Pancreas (tissue), 10 donors: ENCODE measurements around the gene GNG11. TPM values are rescaled to one million over a fixed set of nuclear protein-coding genes. Genes with fewer than 3 reads are reported as not detected.
A peak's percentile ranks its signal among the peaks of the same experiment; 100 is the strongest.

Experiments used
- ATAC-seq, 4 donors: fragments of 200-7000 bp; cut with Tn5 transposase; one replicate each; pipeline versions ENCODE4 v1.8.0 to v1.9.1; 2020; ENCODE audit warnings: mild to moderate bottlenecking in 4 of 4, moderate library complexity in 4 of 4
- DNase-seq, 6 donors: peaks; one replicate each; pipeline ENCODE4 v3.0.0-alpha.2; 2020
- FAIRE-seq: peaks from 2 replicates; lab custom pipeline; 2012; peaks lifted over from hg19 to GRCh38; lab: Jason Lieb, UNC
- H3K27ac ChIP-seq, 4 donors: fragments of 200-600 bp; sonication (generic); 1 replicate in 3 of 4; 2 replicates in 1 of 4; pipeline versions ENCODE4 v1.5.0 to v1.8.0; 2020
- H3K27me3 ChIP-seq, 4 donors: fragments of 200-600 bp; one replicate each; pipeline ENCODE4 v1.8.0; 2021
- H3K36me3 ChIP-seq, 3 donors: fragments of 200-600 bp; sonication (generic) in 1 of 3; one replicate each; pipeline versions ENCODE4 v1.5.0 to v1.8.0; 2020 to 2021
- H3K4me1 ChIP-seq, 3 donors: fragments of 200-600 bp; one replicate each; pipeline ENCODE4 v1.8.0; 2021
- H3K4me3 ChIP-seq, 4 donors: fragments of 200-600 bp; sonication (generic) in 2 of 4; one replicate each; pipeline versions ENCODE4 v1.5.0 to v1.8.0; 2020 to 2021
- H3K9me3 ChIP-seq, 4 donors: fragments of 200-600 bp; one replicate each; pipeline ENCODE4 v1.8.0; 2021
- WGBS, 2 donors: extraction: QIAGEN DNeasy Blood & Tissue Kit; methylation state at CpG; one replicate each; pipeline ENCODE4 v1.1.7; 2013; 5-methylcytosine and 5-hydroxymethylcytosine counted together
- intact Hi-C, 3 donors: fragments of 100-400 bp; cut with DNase I; formaldehyde crosslinking; loops; one replicate each; pipeline versions ENCODE4 v1.11.1 to v1.14.2; 2022
- polyA plus RNA-seq, 2 donors: library from polyadenylated mRNA; stranded (reverse); fragments of 200-250 nt; gene quantifications; one replicate each; pipeline ENCODE4 v1.2.3, GENCODE V29; 2013
- total RNA-seq, 6 donors: library from RNA; stranded (reverse); fragmentation: NEBNext Ultra II Directional in 4 of 6; extraction: Animal tissue kit (Norgen Biotek cat#: 25700) in 4 of 6; gene quantifications; one replicate each; pipeline versions ENCODE4 v1.2.1 to v1.2.4, GENCODE V29; 2021 to 2023
- TF ChIP-seq, protein P1 (sequence below), 4 donors: fragments of 200-600 bp; sonication (generic) in 3 of 4; IDR thresholded peaks; one replicate each; pipeline versions ENCODE4 v1.5.0 to v1.8.0; 2021; ENCODE audit warnings: antibody characterized with exemption in 4 of 4
- donor health status: healthy with polysubstance abuse.
- donor health status: DM: no; HTN: no; CAD: no; lungs with moderate emphysema.
- donor health status: DM: no; HTN: no; CAD: no.
- donor health status: control.
- donor health status: control.
- donor health status: Bipolar disorder and iron deficiency.
- donor health status: DM: yes; HTN: yes; CAD: no.
- donor health status: DM: no; HTN: no; CAD: no.
- donor health status: DM: no; HTN: no; CAD: no.
- donor health status: DM: yes; HTN: yes; CAD: no.

Gene GNG11
- total and polyA plus RNA-seq, 8 donors, result 1.6 to 12.1 (median 4.0) TPM

DNA sequence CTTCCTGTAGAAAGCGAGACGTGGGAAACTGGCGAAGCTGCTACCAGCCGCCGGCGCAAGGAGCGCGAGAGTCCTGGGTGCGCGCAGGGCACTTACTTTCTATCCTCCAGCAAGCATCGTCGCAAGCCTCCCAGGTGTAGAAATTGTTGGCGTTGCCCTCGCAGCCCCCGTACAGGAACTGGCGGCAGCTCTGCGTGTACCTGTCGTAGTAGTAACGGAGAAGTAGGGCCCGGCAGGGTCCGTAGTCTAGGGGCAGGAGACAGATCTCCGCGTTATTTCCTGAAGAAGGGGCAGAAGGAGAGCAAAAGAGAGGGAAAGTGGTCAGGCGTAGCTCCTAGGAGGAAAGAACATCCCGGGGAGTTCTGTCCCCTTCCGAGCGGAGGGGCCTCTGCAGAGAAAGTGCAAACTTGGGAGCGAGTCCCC is 31.5 kb upstream of the GNG11 start:
- Histone ChIP-seq H3K4me1 (peaks cover 0 to under 1% (median 0%) of the 10 kb centered on the region in 3 donors), H3K27ac (peak overlapping the region; percentile 18 to 79 (median 70)), H3K27me3 (no peaks in the 10 kb centered on the region), H3K9me3 (no peaks in the 10 kb centered on the region), H3K4me3 (peak overlapping the region; percentile 8 to 54 (median 38)), H3K36me3 (no peaks in the 10 kb centered on the region)
- FAIRE-seq (no peak), ATAC-seq (peak; percentile 64 to 79 (median 78)), DNase-seq (peak; percentile 5 to 70 (median 33))
- WGBS, 2 donors, result 0 to 1% methylated on average over 28 of the region's 28 CpGs
- intact Hi-C loops, result no loop called here
- TF ChIP-seq, protein P1, sequence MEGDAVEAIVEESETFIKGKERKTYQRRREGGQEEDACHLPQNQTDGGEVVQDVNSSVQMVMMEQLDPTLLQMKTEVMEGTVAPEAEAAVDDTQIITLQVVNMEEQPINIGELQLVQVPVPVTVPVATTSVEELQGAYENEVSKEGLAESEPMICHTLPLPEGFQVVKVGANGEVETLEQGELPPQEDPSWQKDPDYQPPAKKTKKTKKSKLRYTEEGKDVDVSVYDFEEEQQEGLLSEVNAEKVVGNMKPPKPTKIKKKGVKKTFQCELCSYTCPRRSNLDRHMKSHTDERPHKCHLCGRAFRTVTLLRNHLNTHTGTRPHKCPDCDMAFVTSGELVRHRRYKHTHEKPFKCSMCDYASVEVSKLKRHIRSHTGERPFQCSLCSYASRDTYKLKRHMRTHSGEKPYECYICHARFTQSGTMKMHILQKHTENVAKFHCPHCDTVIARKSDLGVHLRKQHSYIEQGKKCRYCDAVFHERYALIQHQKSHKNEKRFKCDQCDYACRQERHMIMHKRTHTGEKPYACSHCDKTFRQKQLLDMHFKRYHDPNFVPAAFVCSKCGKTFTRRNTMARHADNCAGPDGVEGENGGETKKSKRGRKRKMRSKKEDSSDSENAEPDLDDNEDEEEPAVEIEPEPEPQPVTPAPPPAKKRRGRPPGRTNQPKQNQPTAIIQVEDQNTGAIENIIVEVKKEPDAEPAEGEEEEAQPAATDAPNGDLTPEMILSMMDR (IDR thresholded peaks at IDR 0.05), result no peak

- peak; percentile 42 to 75 (median 60) for DNase-seq
- TF ChIP-seq, protein P1 (IDR thresholded peaks at IDR 0.05), result no peak
- H3K4me3 ChIP-seq, result peak within 1 kb of the TSS; percentile 8 to 54 (median 38)
- FAIRE-seq, result no peak
- no peaks in the 10 kb centered on the region for H3K27me3 ChIP-seq
- H3K27ac ChIP-seq, result peak within 1 kb of the TSS; percentile 18 to 79 (median 70)
- no peaks in the 10 kb centered on the region for H3K36me3 ChIP-seq
- no peaks in the 10 kb centered on the region for H3K9me3 ChIP-seq
- 1 to 2% methylated on average over 48 to 49 of the region's 49 CpGs for WGBS, 2 donors
- peak; percentile 78 to 87 (median 84) for ATAC-seq
- intact Hi-C loops, result no loop called here
- peaks cover 0 to 6% (median 2%) of the 10 kb centered on the region in 3 donors for H3K4me1 ChIP-seq
Observed at GRCh38 chr7:93890464-93891068, 31.0 kb upstream of the GNG11 start, which contains the start of gene TFPI2. TFPI2 (minus strand) TSS chr7:93890753; CDS start chr7:93890678, 75 bp downstream.

DNA sequence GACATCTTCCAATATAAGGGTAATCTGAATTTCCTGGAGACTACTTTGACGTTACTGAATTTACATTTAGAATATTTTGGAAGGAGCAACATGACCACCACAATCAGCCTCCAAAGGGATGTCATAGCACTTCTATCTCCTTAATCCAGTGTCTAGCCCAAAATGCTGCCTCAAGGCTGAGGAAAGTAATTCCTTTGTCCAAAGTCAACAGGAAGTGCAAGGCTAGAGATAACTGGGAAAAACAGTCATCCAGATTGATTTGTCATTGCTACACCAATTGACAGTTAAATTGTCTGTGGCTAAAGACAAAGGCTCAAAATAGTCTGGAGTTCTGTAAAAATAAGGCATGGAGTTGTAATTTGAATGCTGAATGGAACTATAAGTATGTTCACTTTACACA is 27.1 kb upstream of the GNG11 start:
- ATAC-seq, result no peak
- TF ChIP-seq, protein P1 (IDR thresholded peaks at IDR 0.05), result no peak
- Histone ChIP-seq H3K4me1 (peaks cover 6 to 26% (median 17%) of the 10 kb centered on the region in 3 donors), H3K4me3 (no peak overlapping the region), H3K27me3 (no peaks in the 10 kb centered on the region), H3K27ac (no peak overlapping the region), H3K9me3 (no peaks in the 10 kb centered on the region), H3K36me3 (no peaks in the 10 kb centered on the region)
- 84 to 93% methylated on average over 1 of the region's 1 CpG for WGBS, 2 donors
- no peak for FAIRE-seq
- DNase-seq, result no peak
- intact Hi-C loops, result no loop called here

- ATAC-seq (no peak), FAIRE-seq (no peak), DNase-seq (no peak)
- Histone ChIP-seq H3K4me1 (peaks cover 6 to 26% (median 17%) of the 10 kb centered on the region in 3 donors), H3K36me3 (no peaks in the 10 kb centered on the region), H3K27ac (no peak overlapping the region), H3K27me3 (no peaks in the 10 kb centered on the region), H3K9me3 (no peaks in the 10 kb centered on the region), H3K4me3 (no peak overlapping the region)
- WGBS, 2 donors, result 42% methylated on average over 3 of the region's 3 CpGs
- intact Hi-C loops, result no loop called here
- TF ChIP-seq, protein P1 (IDR thresholded peaks at IDR 0.05), result no peak
Observed at GRCh38 chr7:93894966-93895640, 26.4 kb upstream of the GNG11 start.
